Keratinocyte (primary cell): Measurements from ENCODE around the gene PLCL2. TPM values are rescaled to one million over a fixed set of nuclear protein-coding genes. Genes with fewer than 3 reads are reported as not detected.

Source experiments
- DNase-seq: peaks from one replicate; pipeline ENCODE4 v3.0.0-alpha.2; 2011; ENCODE audit warnings: low read depth, missing footprints, low spot score
- FAIRE-seq: peaks from 2 replicates; lab custom pipeline; 2011; peaks lifted over from hg19 to GRCh38; lab: Jason Lieb, UNC
- H2AFZ ChIP-seq: 2 replicates; pipeline ENCODE4 v1.6.0; 2012; ENCODE audit warnings: low read length, control low read depth, inconsistent platforms; ENCODE audit not compliant: control insufficient read depth
- H3K27ac ChIP-seq: 2 replicates; pipeline ENCODE4 v1.5.1; 2011; ENCODE audit warnings: low read length; ENCODE audit not compliant: control insufficient read depth, insufficient read depth
- H3K27me3 ChIP-seq: 3 replicates; pipeline ENCODE4 v1.6.0; 2011; ENCODE audit warnings: low read length; ENCODE audit not compliant: control insufficient read depth, insufficient read depth; ENCODE audit errors: extremely low read depth
- H3K36me3 ChIP-seq, 2 experiments: 2 replicates in 1 of 2; 3 replicates in 1 of 2; pipeline ENCODE4 v1.5.1; 2011; ENCODE audit warnings: low read length in 2 of 2, mild to moderate bottlenecking in 1 of 2; ENCODE audit not compliant: control insufficient read depth in 2 of 2, insufficient read depth in 2 of 2; ENCODE audit errors: extremely low read depth in 1 of 2
- H3K4me1 ChIP-seq: 3 replicates; pipeline ENCODE4 v1.5.1; 2011; ENCODE audit warnings: low read length; ENCODE audit not compliant: control insufficient read depth, insufficient read depth; ENCODE audit errors: extremely low read depth
- H3K4me2 ChIP-seq: 3 replicates; pipeline ENCODE4 v1.6.0; 2011; ENCODE audit warnings: low read depth, low read length; ENCODE audit not compliant: control insufficient read depth, insufficient read depth; ENCODE audit errors: extremely low read depth
- H3K4me3 ChIP-seq, 3 experiments: fragments of 200-600 bp in 1 of 3; sonication (generic) in 1 of 3; 2 replicates in 2 of 3; 3 replicates in 1 of 3; pipeline ENCODE4 v1.5.1; 2011 to 2016; ENCODE audit warnings: low read length in 3 of 3, mild to moderate bottlenecking in 3 of 3, control low read depth in 2 of 3, inconsistent platforms in 1 of 3, low read depth in 1 of 3, mixed read lengths in 1 of 3, mixed run types in 1 of 3, moderate library complexity in 1 of 3; ENCODE audit not compliant: control insufficient read depth in 2 of 3, insufficient read depth in 2 of 3; ENCODE audit errors: extremely low read depth in 1 of 3
- H3K79me2 ChIP-seq: 2 replicates; pipeline ENCODE4 v1.6.0; 2012; ENCODE audit warnings: low read length; ENCODE audit not compliant: control insufficient read depth, insufficient read depth
- H3K9ac ChIP-seq: 3 replicates; pipeline ENCODE4 v1.6.0; 2011; ENCODE audit warnings: low read length; ENCODE audit not compliant: control insufficient read depth, insufficient read depth; ENCODE audit errors: extremely low read depth
- H3K9me1 ChIP-seq: 3 replicates; pipeline ENCODE4 v1.6.0; 2011; ENCODE audit warnings: low read length; ENCODE audit not compliant: control insufficient read depth, insufficient read depth; ENCODE audit errors: extremely low read depth
- H3K9me3 ChIP-seq: 2 replicates; pipeline ENCODE4 v1.5.1; 2012; ENCODE audit warnings: low read depth, low read length; ENCODE audit not compliant: control insufficient read depth
- H4K20me1 ChIP-seq: 3 replicates; pipeline ENCODE4 v1.6.0; 2011; ENCODE audit warnings: low read length; ENCODE audit not compliant: control insufficient read depth, insufficient read depth; ENCODE audit errors: extremely low read depth
- CTCF ChIP-seq, 3 experiments: IDR thresholded peaks in 1 of 3; conservative IDR thresholded peaks in 1 of 3; optimal IDR thresholded peaks in 1 of 3; 2 replicates in 2 of 3; 3 replicates in 1 of 3; pipeline versions ENCODE3 to v1.5.1; 2011; ENCODE audit warnings: low read length in 3 of 3, mild to moderate bottlenecking in 3 of 3, moderate library complexity in 2 of 3, control low read depth in 1 of 3, inconsistent platforms in 1 of 3; ENCODE audit not compliant: insufficient read depth in 2 of 3; ENCODE audit errors: extremely low read depth in 1 of 3
- EZH2 ChIP-seq: IDR thresholded peaks from one replicate; pipeline ENCODE4 v1.6.1; 2012; ENCODE audit warnings: inconsistent platforms, mild to moderate bottlenecking, low read length, moderate library complexity
- dilution Hi-C: fragments of 300-500 bp; cut with MboI; formaldehyde crosslinking; loops from one replicate; pipeline ENCODE4 v1.7.0; 2020; ENCODE audit warnings: low sequenced_read_pairs; ENCODE audit not compliant: extremely low pct_ligation_motif_present
- polyA plus RNA-seq, 5 experiments: library from polyadenylated mRNA; depleted of rRNA in 3 of 5; stranded (reverse) in 3 of 5; stranded (forward) in 1 of 5; unstranded in 1 of 5; fragments of >200 nt; gene quantifications; 1 replicate in 1 of 5; 2 replicates in 3 of 5; 3 replicates in 1 of 5; pipeline versions ENCODE4 v1.2.1 to v1.2.3, GENCODE V29; 2011 to 2012; ENCODE audit warnings: missing spikeins in 2 of 5, low read depth in 1 of 5, low replicate concordance in 1 of 5

Gene PLCL2
- polyA plus RNA-seq, 1 donor (not counting 4 experiments of a cell fraction or from before 2014, with no cell fraction given) = 0.20 TPM

- H3K27me3 ChIP-seq = no peaks in the 10 kb centered on the region
- H4K20me1 ChIP-seq = no peaks in the 10 kb centered on the region
- no peaks in the 10 kb centered on the region for H3K9me3 ChIP-seq
- H3K4me2 ChIP-seq = no peak overlapping the region
- H3K9ac ChIP-seq = no peak overlapping the region
- H3K79me2 ChIP-seq = no peaks in the 10 kb centered on the region
- H3K36me3 ChIP-seq = no peaks in the 10 kb centered on the region
- H3K4me3 ChIP-seq = no peak overlapping the region
- dilution Hi-C loops = no loop called here
- H2AFZ ChIP-seq = no peak overlapping the region
- no peak for FAIRE-seq
- H3K4me1 ChIP-seq = no peaks in the 10 kb centered on the region
- no peak overlapping the region for H3K27ac ChIP-seq
- no peak for DNase-seq
- TF ChIP-seq EZH2 = no peak
- TF ChIP-seq CTCF (optimal IDR thresholded peaks at IDR 0.05 in 1 of 3, IDR thresholded peaks at IDR 0.05 in 1 of 3, conservative IDR thresholded peaks at IDR 0.05 in 1 of 3; ENCODE audit: extremely low read depth in 1 of 3, insufficient read depth in 2 of 3, low read length in 3 of 3) = no peak
- no peaks in the 10 kb centered on the region for H3K9me1 ChIP-seq
Observed at GRCh38 chr3:16916840-16917239, 32.1 kb downstream of the PLCL2 start.

- Histone ChIP-seq H3K27ac (no peak overlapping the region), H3K27me3 (no peaks in the 10 kb centered on the region), H3K4me2 (no peak overlapping the region), H3K9ac (no peak overlapping the region), H3K79me2 (no peaks in the 10 kb centered on the region), H3K9me1 (no peaks in the 10 kb centered on the region), H4K20me1 (no peaks in the 10 kb centered on the region), H3K4me3 (no peak overlapping the region), H3K36me3 (no peaks in the 10 kb centered on the region), H3K4me1 (no peaks in the 10 kb centered on the region), H2AFZ (no peak overlapping the region), H3K9me3 (no peaks in the 10 kb centered on the region)
- FAIRE-seq (no peak), DNase-seq (no peak)
- dilution Hi-C loops = no loop called here
- TF ChIP-seq CTCF (optimal IDR thresholded peaks at IDR 0.05 in 1 of 3, IDR thresholded peaks at IDR 0.05 in 1 of 3, conservative IDR thresholded peaks at IDR 0.05 in 1 of 3; ENCODE audit: extremely low read depth in 1 of 3, insufficient read depth in 2 of 3, low read length in 3 of 3) (no peak), EZH2 (no peak)
Observed at GRCh38 chr3:16917256-16917935, 32.6 kb downstream of the PLCL2 start.
